ENCODE results near the gene TNNT2. TPM values are rescaled to one million over a fixed set of nuclear protein-coding genes. Genes with fewer than 3 reads are reported as not detected.

Gene TNNT2
- total and polyA plus RNA-seq, 2 of the 8 experiments (the other 6 are each of a cell fraction or from before 2014, with no cell fraction given): 3.1 to 21.0 TPM

- TF ChIP-seq GTF2F1 (IDR thresholded peaks at IDR 0.05; ENCODE audit: borderline replicate concordance, low read depth, low read length): no peak
- TF ChIP-seq RBBP5 (IDR thresholded peaks at IDR 0.05; ENCODE audit: borderline replicate concordance, low read depth, low read length): no peak
These were observed 41.0 kb upstream of the TNNT2 start (continued) for GRCh38 chr1:201418461-201418860.

All from H1 (cell line).